HFF-Myc (cell line): ENCODE results near the gene WBP2.

ENCODE experiments used
- DNase-seq: peaks from one replicate; pipeline ENCODE4 v3.0.0-alpha.2; 2011; ENCODE audit warnings: low read depth; ENCODE audit errors: extremely low read depth
- H3K4me3 ChIP-seq: replicated peaks from 2 replicates; pipeline ENCODE4 v1.5.1; 2011; ENCODE audit warnings: low read depth, mild to moderate bottlenecking, control low read depth, low read length
- TF ChIP-seq, protein P1 (sequence below): IDR thresholded peaks from 2 replicates; pipeline ENCODE4 v1.5.1; 2012; ENCODE audit warnings: mild to moderate bottlenecking, low read depth, low read length, control low read depth; ENCODE audit errors: missing control alignments

Gene WBP2

GRCh38 chr17:75839942-75840798 is 15.0 kb downstream of the WBP2 start:
- H3K4me3 ChIP-seq = no peak overlapping the region
- no peak for DNase-seq
- TF ChIP-seq, protein P1, sequence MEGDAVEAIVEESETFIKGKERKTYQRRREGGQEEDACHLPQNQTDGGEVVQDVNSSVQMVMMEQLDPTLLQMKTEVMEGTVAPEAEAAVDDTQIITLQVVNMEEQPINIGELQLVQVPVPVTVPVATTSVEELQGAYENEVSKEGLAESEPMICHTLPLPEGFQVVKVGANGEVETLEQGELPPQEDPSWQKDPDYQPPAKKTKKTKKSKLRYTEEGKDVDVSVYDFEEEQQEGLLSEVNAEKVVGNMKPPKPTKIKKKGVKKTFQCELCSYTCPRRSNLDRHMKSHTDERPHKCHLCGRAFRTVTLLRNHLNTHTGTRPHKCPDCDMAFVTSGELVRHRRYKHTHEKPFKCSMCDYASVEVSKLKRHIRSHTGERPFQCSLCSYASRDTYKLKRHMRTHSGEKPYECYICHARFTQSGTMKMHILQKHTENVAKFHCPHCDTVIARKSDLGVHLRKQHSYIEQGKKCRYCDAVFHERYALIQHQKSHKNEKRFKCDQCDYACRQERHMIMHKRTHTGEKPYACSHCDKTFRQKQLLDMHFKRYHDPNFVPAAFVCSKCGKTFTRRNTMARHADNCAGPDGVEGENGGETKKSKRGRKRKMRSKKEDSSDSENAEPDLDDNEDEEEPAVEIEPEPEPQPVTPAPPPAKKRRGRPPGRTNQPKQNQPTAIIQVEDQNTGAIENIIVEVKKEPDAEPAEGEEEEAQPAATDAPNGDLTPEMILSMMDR = no peak

GRCh38 chr17:75838410-75838809 is 16.7 kb downstream of the WBP2 start:
- no peak overlapping the region for H3K4me3 ChIP-seq
- DNase-seq = no peak
- TF ChIP-seq, protein P1 = no peak

- no peak overlapping the region for H3K4me3 ChIP-seq
- DNase-seq = no peak
- TF ChIP-seq, protein P1 = no peak
Measured at GRCh38 chr17:75837899-75838298, 17.2 kb downstream of the WBP2 start.

- H3K4me3 ChIP-seq = no peak overlapping the region
- TF ChIP-seq, protein P1 = no peak
- no peak for DNase-seq
Measured at GRCh38 chr17:75836605-75837004, 18.5 kb downstream of the WBP2 start.

- TF ChIP-seq, protein P1 = no peak
- DNase-seq = no peak
- no peak overlapping the region for H3K4me3 ChIP-seq
Measured at GRCh38 chr17:75835654-75835987, 19.5 kb downstream of the WBP2 start.

GRCh38 chr17:75834928-75835653 is 20.0 kb downstream of the WBP2 start:
- H3K4me3 ChIP-seq = no peak overlapping the region
- TF ChIP-seq, protein P1 = no peak
- DNase-seq = no peak
